B cell (primary cell): Measurements from ENCODE around the gene PRKAR2A. TPM values are rescaled to one million over a fixed set of nuclear protein-coding genes. Genes with fewer than 3 reads are reported as not detected.

Source experiments
- ATAC-seq: fragments of 200-7000 bp; cut with Tn5 transposase; one replicate; pipeline ENCODE4 v1.10.0; 2021; ENCODE audit warnings: low read depth, mild to moderate bottlenecking, moderate number of reproducible peaks, moderate library complexity
- CTCF ChIA-PET: fragments of 350-600 bp; sonication (Branson Sonifier 250); formaldehyde crosslinking; loops from one replicate; lab custom pipeline; 2021; ENCODE audit warnings: antibody characterized with exemption, inconsistent platforms; lab: Charles Lee
- POLR2A ChIA-PET: fragments of 350-600 bp; sonication (Branson Sonifier 250); formaldehyde crosslinking; loops from one replicate; lab custom pipeline; 2021; ENCODE audit warnings: antibody characterized with exemption; lab: Charles Lee
- DNase-seq: peaks from one replicate; pipeline ENCODE4 v3.0.0; 2013
- H2AFZ ChIP-seq: 2 replicates; pipeline ENCODE4 v1.6.1; 2012; ENCODE audit warnings: mild to moderate bottlenecking, low read depth, low read length; ENCODE audit not compliant: insufficient read depth, poor library complexity, severe bottlenecking
- H3K27ac ChIP-seq, 2 donors: 1 replicate in 1 of 2; 2 replicates in 1 of 2; pipeline ENCODE4 v1.5.1; 2012 to 2013; ENCODE audit warnings: low read length in 2 of 2, mild to moderate bottlenecking in 2 of 2, moderate library complexity in 1 of 2
- H3K27me3 ChIP-seq, 4 experiments: fragments of 200-600 bp in 1 of 4; sonication (generic) in 1 of 4; replicated peaks in 1 of 4; 1 replicate in 2 of 4; 2 replicates in 2 of 4; pipeline versions ENCODE4 v1.6.1 to v1.7.0; 2013 to 2016; ENCODE audit warnings: low read length in 3 of 4, mild to moderate bottlenecking in 2 of 4, mixed read lengths in 1 of 4, moderate library complexity in 1 of 4; ENCODE audit not compliant: insufficient read depth in 4 of 4, control insufficient read depth in 3 of 4; ENCODE audit errors: control extremely low read depth in 1 of 4
- H3K36me3 ChIP-seq, 2 experiments: replicated peaks in 1 of 2; 1 replicate in 1 of 2; 2 replicates in 1 of 2; pipeline versions ENCODE4 v1.6.1 to v1.7.1; 2013; ENCODE audit warnings: low read length in 1 of 2; ENCODE audit not compliant: insufficient read depth in 2 of 2, control insufficient read depth in 1 of 2; ENCODE audit errors: control extremely low read depth in 1 of 2, extremely low read depth in 1 of 2
- H3K4me1 ChIP-seq, 2 donors: fragments of 200-600 bp in 1 of 2; sonication (generic) in 1 of 2; 1 replicate in 1 of 2; 2 replicates in 1 of 2; pipeline versions ENCODE4 v1.5.1 to v1.6.1; 2013 to 2017; ENCODE audit warnings: low read length in 2 of 2; ENCODE audit not compliant: control insufficient read depth in 2 of 2, insufficient read depth in 2 of 2
- H3K4me2 ChIP-seq: replicated peaks from 2 replicates; pipeline ENCODE3; 2012; ENCODE audit warnings: mild to moderate bottlenecking, low read depth, low read length; ENCODE audit not compliant: poor library complexity, severe bottlenecking
- H3K4me3 ChIP-seq, 5 experiments: fragments of 200-600 bp in 1 of 5; sonication (generic) in 1 of 5; 1 replicate in 3 of 5; 2 replicates in 2 of 5; pipeline versions ENCODE4 v1.5.1 to v1.7.0; 2011 to 2016; ENCODE audit warnings: low read length in 4 of 5, mild to moderate bottlenecking in 4 of 5, low read depth in 2 of 5, control low read depth in 1 of 5, moderate library complexity in 1 of 5; ENCODE audit not compliant: insufficient read depth in 1 of 5; ENCODE audit errors: control extremely low read depth in 1 of 5, extremely low read depth in 1 of 5
- H3K79me2 ChIP-seq: fragments of 200-600 bp; sonication (generic); one replicate; pipeline ENCODE4 v1.6.0; 2016; ENCODE audit warnings: low read length; ENCODE audit not compliant: control insufficient read depth, insufficient read depth
- H3K9ac ChIP-seq: fragments of 200-600 bp; sonication (generic); 2 replicates; pipeline ENCODE4 v1.6.1; 2017; ENCODE audit warnings: mild to moderate bottlenecking, low read length, moderate library complexity
- H3K9me3 ChIP-seq, 3 donors: one replicate each; pipeline versions ENCODE4 v1.6.1 to v1.7.1; 2013; ENCODE audit warnings: low read length in 2 of 3; ENCODE audit not compliant: control insufficient read depth in 2 of 3, insufficient read depth in 1 of 3; ENCODE audit errors: control extremely low read depth in 1 of 3
- H4K20me1 ChIP-seq: 2 replicates; pipeline ENCODE4 v1.6.0; 2012; ENCODE audit warnings: mild to moderate bottlenecking, low read length; ENCODE audit not compliant: insufficient read depth, control insufficient read depth, poor library complexity, severe bottlenecking
- H3K27ac Mint-ChIP-seq: one replicate; pipeline ENCODE4 v1.8.0; 2021; ENCODE audit warnings: mixed read lengths
- H3K27me3 Mint-ChIP-seq: one replicate; pipeline ENCODE4 v1.8.0; 2021; ENCODE audit warnings: mixed read lengths
- H3K4me1 Mint-ChIP-seq: one replicate; pipeline ENCODE4 v1.8.0; 2021; ENCODE audit warnings: mixed read lengths
- H3K4me3 Mint-ChIP-seq: one replicate; pipeline ENCODE4 v1.8.0; 2021; ENCODE audit warnings: mixed read lengths
- H3K9me3 Mint-ChIP-seq: one replicate; pipeline ENCODE4 v1.8.0; 2022; ENCODE audit warnings: mixed read lengths; ENCODE audit not compliant: insufficient read depth
- EZH2 ChIP-seq: IDR thresholded peaks from 2 replicates; pipeline ENCODE4 v1.6.1; 2012; ENCODE audit warnings: borderline replicate concordance, low read depth, mild to moderate bottlenecking, moderate library complexity, low read length; ENCODE audit not compliant: insufficient read depth, poor library complexity, severe bottlenecking
- WGBS: methylation state at CpG from one replicate; pipeline ENCODE4 v1.1.5; 2013; ENCODE audit warnings: missing lambda C conversion rate; ENCODE audit not compliant: insufficient coverage; 5-methylcytosine and 5-hydroxymethylcytosine counted together
- intact Hi-C: fragments of 100-400 bp; cut with micrococcal nuclease; formaldehyde crosslinking; loops from one replicate; pipeline ENCODE4 v1.10.0; 2022
- polyA plus RNA-seq: library from polyadenylated mRNA; depleted of rRNA; stranded (reverse); fragments of >200 nt; gene quantifications from 2 replicates; pipeline ENCODE4 v1.2.3, GENCODE V29; 2012
- total RNA-seq, 2 donors: library from RNA; stranded (reverse); fragments of 120-200 nt in 1 of 2; gene quantifications; 1 replicate in 1 of 2; 2 replicates in 1 of 2; pipeline versions ENCODE4 v1.2.3 to v1.2.4, GENCODE V29; 2013 to 2022
- TF ChIP-seq, protein P1 (sequence below): fragments of 200-600 bp; IDR thresholded peaks from one replicate; pipeline ENCODE4 v1.8.0; 2022; ENCODE audit warnings: antibody characterized with exemption, mild to moderate bottlenecking

PRKAR2A gene
- total and polyA plus RNA-seq, 2 donors (not counting 1 experiment from before 2014, with no cell fraction given): 4.3 to 25.0 TPM

DNA sequence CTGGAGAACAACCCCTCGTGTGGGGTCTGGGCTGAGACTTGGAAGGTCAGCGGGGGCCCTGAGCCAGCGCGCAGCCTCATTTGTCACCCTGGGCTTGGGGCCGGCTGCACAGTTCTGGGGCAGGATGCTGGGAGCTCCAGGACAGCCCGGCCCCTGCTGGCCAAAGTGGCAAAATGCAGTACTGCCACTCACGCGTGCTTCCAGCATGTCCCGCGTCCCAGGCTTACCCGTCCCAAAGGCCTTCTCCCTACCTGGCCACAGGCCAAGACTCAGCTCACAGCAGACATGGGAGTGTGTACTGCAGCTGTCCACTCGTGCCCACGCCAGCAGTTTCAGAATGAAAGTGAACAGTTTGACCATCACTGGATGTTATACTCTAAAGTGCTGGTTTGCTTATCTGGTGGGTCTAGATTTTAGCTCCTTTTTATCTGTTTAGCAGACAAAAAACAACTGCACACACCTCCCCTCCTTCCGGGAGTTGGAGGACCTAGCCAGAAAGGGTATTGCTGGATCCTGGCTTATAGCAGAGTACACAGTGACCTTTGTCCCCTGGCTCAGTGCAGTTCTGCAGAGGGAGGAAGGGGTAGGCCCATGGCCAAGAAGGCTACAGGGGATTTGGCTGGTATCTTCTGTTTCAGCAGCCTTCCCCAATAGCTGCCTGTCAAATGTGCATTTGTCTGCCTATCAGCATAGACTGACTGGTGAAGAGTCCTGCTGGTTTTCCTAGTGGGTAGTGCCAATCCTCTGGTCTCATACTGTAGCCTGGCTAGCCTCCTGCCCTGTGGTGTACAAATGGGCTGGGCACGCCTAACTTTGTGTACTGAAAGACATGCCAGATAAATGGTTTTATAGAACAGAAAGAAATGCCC is 107.5 kb downstream of the PRKAR2A start:
- H3K79me2 ChIP-seq: no peaks in the 10 kb centered on the region
- TF ChIP-seq, protein P1, sequence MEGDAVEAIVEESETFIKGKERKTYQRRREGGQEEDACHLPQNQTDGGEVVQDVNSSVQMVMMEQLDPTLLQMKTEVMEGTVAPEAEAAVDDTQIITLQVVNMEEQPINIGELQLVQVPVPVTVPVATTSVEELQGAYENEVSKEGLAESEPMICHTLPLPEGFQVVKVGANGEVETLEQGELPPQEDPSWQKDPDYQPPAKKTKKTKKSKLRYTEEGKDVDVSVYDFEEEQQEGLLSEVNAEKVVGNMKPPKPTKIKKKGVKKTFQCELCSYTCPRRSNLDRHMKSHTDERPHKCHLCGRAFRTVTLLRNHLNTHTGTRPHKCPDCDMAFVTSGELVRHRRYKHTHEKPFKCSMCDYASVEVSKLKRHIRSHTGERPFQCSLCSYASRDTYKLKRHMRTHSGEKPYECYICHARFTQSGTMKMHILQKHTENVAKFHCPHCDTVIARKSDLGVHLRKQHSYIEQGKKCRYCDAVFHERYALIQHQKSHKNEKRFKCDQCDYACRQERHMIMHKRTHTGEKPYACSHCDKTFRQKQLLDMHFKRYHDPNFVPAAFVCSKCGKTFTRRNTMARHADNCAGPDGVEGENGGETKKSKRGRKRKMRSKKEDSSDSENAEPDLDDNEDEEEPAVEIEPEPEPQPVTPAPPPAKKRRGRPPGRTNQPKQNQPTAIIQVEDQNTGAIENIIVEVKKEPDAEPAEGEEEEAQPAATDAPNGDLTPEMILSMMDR: peak; percentile 77
- TF ChIP-seq EZH2: no peak
- H3K9me3 Mint-ChIP-seq: no peaks in the 10 kb centered on the region
- peak overlapping the region; percentile 63 for H2AFZ ChIP-seq
- no peak overlapping the region for H3K4me3 ChIP-seq
- no peaks in the 10 kb centered on the region for H4K20me1 ChIP-seq
- H3K27me3 ChIP-seq: no peaks in the 10 kb centered on the region
- intact Hi-C loops: no loop called here
- no peaks in the 10 kb centered on the region for H3K27me3 Mint-ChIP-seq
- no peak overlapping the region for H3K27ac ChIP-seq
- DNase-seq (peak; percentile 67), ATAC-seq (peak; percentile 90)
- H3K36me3 ChIP-seq: no peaks in the 10 kb centered on the region
- H3K4me1 ChIP-seq: peaks cover 0 to 8% of the 10 kb centered on the region in 2 donors
- WGBS: 36% methylated on average over 13 of the region's 15 CpGs
- CTCF ChIA-PET: interaction anchor here (0.6 to 2.6 kb wide), 22 partner anchors 10 to 704 kb away, joined by 3 to 14 read pairs (median 4); partner anchors contain the start of genes IP6K2, NCKIPSD and SLC25A20
- no peak overlapping the region for H3K9ac ChIP-seq
- no peak overlapping the region for H3K27ac Mint-ChIP-seq
- no peak overlapping the region for H3K4me3 Mint-ChIP-seq
- POLR2A ChIA-PET: interaction anchor here (1.0 to 1.1 kb wide), 2 partner anchors 10 to 23 kb away, joined by 3 read pairs; partner anchors contain the start of gene IP6K2
- no peaks in the 10 kb centered on the region for H3K9me3 ChIP-seq
- peaks cover 13% of the 10 kb centered on the region for H3K4me1 Mint-ChIP-seq
- peak overlapping the region; percentile 57 for H3K4me2 ChIP-seq

DNA sequence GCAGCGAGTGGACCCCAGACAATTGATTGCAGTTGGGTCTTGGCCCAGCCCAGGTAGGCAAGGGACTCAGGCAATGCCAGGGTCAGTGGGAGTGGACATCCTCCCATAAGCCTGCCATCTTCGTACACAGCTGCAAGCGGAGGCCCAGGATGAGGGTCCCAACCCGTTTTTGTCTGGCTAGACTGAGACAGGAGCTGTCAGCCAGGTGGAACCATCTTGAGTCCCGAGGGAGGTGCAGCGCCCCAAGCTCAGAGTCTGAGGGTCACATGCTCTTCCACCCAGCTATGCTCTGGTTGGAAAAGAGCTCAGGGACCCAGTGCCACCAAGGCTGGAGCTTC is 108.1 kb downstream of the PRKAR2A start:
- H4K20me1 ChIP-seq: no peaks in the 10 kb centered on the region
- H3K27me3 ChIP-seq: no peaks in the 10 kb centered on the region
- no peaks in the 10 kb centered on the region for H3K9me3 Mint-ChIP-seq
- ChIA-PET POLR2A (interaction anchor here (1.0 to 1.1 kb wide), 2 partner anchors 9 to 23 kb away, joined by 3 read pairs; partner anchors contain the start of gene IP6K2), CTCF (interaction anchor here (0.6 to 2.8 kb wide), 22 partner anchors 11 to 704 kb away, joined by 3 to 14 read pairs (median 4); partner anchors contain the start of genes IP6K2 and SLC25A20)
- TF ChIP-seq, protein P1: no peak
- no peak for TF ChIP-seq EZH2
- no peaks in the 10 kb centered on the region for H3K79me2 ChIP-seq
- H3K4me2 ChIP-seq: peak overlapping the region; percentile 57
- intact Hi-C loops: no loop called here
- no peaks in the 10 kb centered on the region for H3K27me3 Mint-ChIP-seq
- peaks cover 0 to 8% of the 10 kb centered on the region in 2 donors for H3K4me1 ChIP-seq
- no peaks in the 10 kb centered on the region for H3K36me3 ChIP-seq
- no peak overlapping the region for H3K27ac Mint-ChIP-seq
- no peak overlapping the region for H3K9ac ChIP-seq
- WGBS: 60% methylated on average over 6 of the region's 6 CpGs
- H3K27ac ChIP-seq: no peak overlapping the region
- ATAC-seq (peak; percentile 41), DNase-seq (no peak)
- no peak overlapping the region for H3K4me3 Mint-ChIP-seq
- no peak overlapping the region for H3K4me3 ChIP-seq
- peaks cover 13% of the 10 kb centered on the region for H3K4me1 Mint-ChIP-seq
- H2AFZ ChIP-seq: peak overlapping the region; percentile 63
- no peaks in the 10 kb centered on the region for H3K9me3 ChIP-seq
